HepG2 (cell line): ENCODE data around the gene TKTL2. TPM values are rescaled to one million over a fixed set of nuclear protein-coding genes. Genes with fewer than 3 reads are reported as not detected.

Experiments used
- ATF4 ChIP-seq, 2 experiments: fragments of 450-650 bp in 1 of 2; sonication (generic) in 1 of 2; formaldehyde crosslinking; IDR thresholded peaks; 2 replicates each; pipeline versions ENCODE4 v1.5.0 to v1.8.0; 2020 to 2022; ENCODE audit warnings: mild to moderate bottlenecking in 1 of 2, missing genetic modification reagents in 1 of 2
- EED ChIP-seq: sonication (generic); formaldehyde crosslinking; IDR thresholded peaks from 2 replicates; pipeline ENCODE4 v1.5.0; 2020; ENCODE audit warnings: mild to moderate bottlenecking, missing genetic modification reagents
- FOSL1 ChIP-seq: sonication (generic); formaldehyde crosslinking; IDR thresholded peaks from 2 replicates; pipeline ENCODE4 v1.9.0; 2021; ENCODE audit warnings: missing genetic modification reagents, borderline replicate concordance
- FOXP4 ChIP-seq: sonication (generic); formaldehyde crosslinking; IDR thresholded peaks from 2 replicates; pipeline ENCODE4 v1.4.0; 2020; ENCODE audit warnings: missing genetic modification reagents
- GZF1 ChIP-seq: sonication (generic); formaldehyde crosslinking; IDR thresholded peaks from 2 replicates; pipeline ENCODE4 v1.5.1; 2020; ENCODE audit warnings: mild to moderate bottlenecking, missing genetic modification reagents
- HDAC1 ChIP-seq: sonication (generic); formaldehyde crosslinking; IDR thresholded peaks from 2 replicates; pipeline ENCODE4 v1.5.1; 2020; ENCODE audit warnings: mild to moderate bottlenecking, missing genetic modification reagents
- HNF4G ChIP-seq, 2 experiments: sonication (generic) in 1 of 2; formaldehyde crosslinking in 1 of 2; IDR thresholded peaks; 2 replicates each; pipeline versions ENCODE4 v1.4.0 to v1.6.1; 2011 to 2020; ENCODE audit warnings: borderline replicate concordance in 2 of 2, low read depth in 2 of 2, mild to moderate bottlenecking in 2 of 2, low read length in 1 of 2, missing genetic modification reagents in 1 of 2, moderate library complexity in 1 of 2
- KDM5B ChIP-seq: sonication (generic); formaldehyde crosslinking; IDR thresholded peaks from 2 replicates; pipeline ENCODE4 v1.4.0; 2020; ENCODE audit warnings: missing genetic modification reagents, mild to moderate bottlenecking, borderline replicate concordance
- PHF20 ChIP-seq: sonication (generic); formaldehyde crosslinking; IDR thresholded peaks from 2 replicates; pipeline ENCODE4 v1.5.0; 2020; ENCODE audit warnings: mild to moderate bottlenecking, missing genetic modification reagents
- PHF5A ChIP-seq: IDR thresholded peaks from one replicate; pipeline ENCODE4 v1.6.1; 2018; ENCODE audit warnings: low read depth, missing genetic modification reagents; ENCODE audit not compliant: unreplicated experiment
- PTBP1 ChIP-seq: fragments of 200-400 bp; formaldehyde crosslinking; IDR thresholded peaks from 2 replicates; pipeline ENCODE4 v1.6.1; 2018; ENCODE audit warnings: low read length, low read depth; ENCODE audit not compliant: poor library complexity, severe bottlenecking
- RELA ChIP-seq: sonication (generic); formaldehyde crosslinking; IDR thresholded peaks from 2 replicates; pipeline ENCODE4 v1.4.0; 2020; ENCODE audit warnings: missing genetic modification reagents
- ZBTB3 ChIP-seq: sonication (generic); formaldehyde crosslinking; IDR thresholded peaks from 2 replicates; pipeline ENCODE4 v1.4.0; 2020; ENCODE audit warnings: low read depth, mild to moderate bottlenecking, moderate library complexity, missing genetic modification reagents, borderline replicate concordance
- ZFP36L2 ChIP-seq: sonication (generic); formaldehyde crosslinking; IDR thresholded peaks from 2 replicates; pipeline ENCODE4 v1.4.0; 2020; ENCODE audit warnings: missing genetic modification reagents
- ZFP90 ChIP-seq: sonication (generic); formaldehyde crosslinking; IDR thresholded peaks from 2 replicates; pipeline ENCODE4 v1.8.0; 2022; ENCODE audit warnings: missing genetic modification reagents, mild to moderate bottlenecking, inconsistent platforms, borderline replicate concordance
- ZMYM4 ChIP-seq: sonication (generic); formaldehyde crosslinking; IDR thresholded peaks from 2 replicates; pipeline ENCODE4 v1.8.1; 2023; ENCODE audit warnings: mild to moderate bottlenecking, missing genetic modification reagents
- ZNF10 ChIP-seq: sonication (generic); formaldehyde crosslinking; IDR thresholded peaks from 2 replicates; pipeline ENCODE4 v1.4.0; 2020; ENCODE audit warnings: mild to moderate bottlenecking, low read depth, missing genetic modification reagents, borderline replicate concordance
- ZNF543 ChIP-seq: sonication (generic); formaldehyde crosslinking; IDR thresholded peaks from 2 replicates; pipeline ENCODE4 v1.4.0; 2020; ENCODE audit warnings: mild to moderate bottlenecking, missing genetic modification reagents
- polyA plus RNA-seq, 8 experiments: library from polyadenylated mRNA; depleted of rRNA in 3 of 8; stranded (reverse) in 7 of 8; unstranded in 1 of 8; fragments of >200 nt; fragmentation: Illumina TruSeq in 4 of 8; extraction: Trizol in 4 of 8; gene quantifications; 2 replicates each; pipeline versions ENCODE4 v1.2.1 to v1.2.3, GENCODE V29; 2011 to 2016; ENCODE audit warnings: low read depth in 4 of 8, missing spikeins in 1 of 8, mixed read lengths in 1 of 8; ENCODE audit not compliant: insufficient read depth in 1 of 8
- total RNA-seq, 5 experiments: library from RNA; depleted of rRNA; stranded (reverse); fragments of >200 nt; fragmentation: Illumina TruSeq; extraction: Trizol; gene quantifications; 2 replicates each; pipeline ENCODE4 v1.2.3, GENCODE V29; 2016; ENCODE audit warnings: low read depth in 1 of 5
- TF ChIP-seq, protein P1 (sequence below): sonication (generic); formaldehyde crosslinking; IDR thresholded peaks from 2 replicates; pipeline ENCODE4 v1.5.0; 2020; ENCODE audit warnings: mild to moderate bottlenecking, missing genetic modification reagents
- TF ChIP-seq, protein P2 (sequence below): sonication (generic); formaldehyde crosslinking; IDR thresholded peaks from 2 replicates; pipeline ENCODE4 v1.9.0; 2021; ENCODE audit warnings: missing genetic modification reagents, borderline replicate concordance

Gene TKTL2
- total and polyA plus RNA-seq, 2 of the 13 experiments (the other 11 are each of a cell fraction or from before 2014, with no cell fraction given) = not detected

DNA sequence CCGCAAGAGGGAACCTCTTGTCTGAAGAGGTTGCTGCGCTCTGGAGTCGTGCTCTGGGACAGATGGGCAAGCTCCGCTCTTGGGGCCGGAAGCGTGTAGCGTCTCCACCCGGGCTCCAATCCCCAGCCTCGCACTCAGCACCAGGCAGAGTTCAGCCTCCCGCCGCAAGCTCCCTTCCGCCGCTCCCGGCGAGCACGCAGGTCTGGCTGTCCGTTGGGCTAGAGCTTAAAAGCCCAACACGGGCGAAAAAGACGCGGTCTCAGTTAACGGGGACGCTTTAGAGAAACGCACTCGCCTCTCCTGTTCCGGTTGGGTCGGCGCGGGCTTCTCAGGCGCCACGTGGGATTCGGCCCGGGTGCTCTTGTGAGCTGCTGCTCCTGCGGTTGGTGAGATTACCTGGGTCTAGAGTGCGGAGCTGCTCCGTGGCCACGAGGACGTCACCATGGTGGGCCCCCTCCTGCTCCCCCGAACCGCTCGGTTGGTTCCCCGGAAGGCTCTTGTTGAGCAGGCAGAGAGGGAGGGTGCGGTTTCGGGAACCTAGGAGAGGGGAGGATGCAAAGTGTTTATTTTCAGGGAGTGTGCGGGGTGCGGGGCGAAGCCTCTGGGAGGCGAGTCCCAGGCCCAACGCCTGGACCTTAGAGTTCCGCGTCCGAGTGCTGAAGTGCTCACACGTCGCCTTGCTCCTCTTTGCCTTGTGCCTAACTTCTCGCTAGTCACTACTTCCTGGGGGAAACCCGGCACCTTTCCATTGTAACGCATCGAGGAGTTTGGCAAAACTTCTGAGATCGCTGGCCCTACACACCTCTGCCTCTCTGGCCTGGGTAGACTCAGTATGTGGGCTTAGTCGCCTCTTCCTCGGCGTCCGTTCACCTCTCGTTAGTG is 21.0 kb upstream of the TKTL2 start, which contains the start of gene TMA16 (continued):
- TF ChIP-seq, protein P1, sequence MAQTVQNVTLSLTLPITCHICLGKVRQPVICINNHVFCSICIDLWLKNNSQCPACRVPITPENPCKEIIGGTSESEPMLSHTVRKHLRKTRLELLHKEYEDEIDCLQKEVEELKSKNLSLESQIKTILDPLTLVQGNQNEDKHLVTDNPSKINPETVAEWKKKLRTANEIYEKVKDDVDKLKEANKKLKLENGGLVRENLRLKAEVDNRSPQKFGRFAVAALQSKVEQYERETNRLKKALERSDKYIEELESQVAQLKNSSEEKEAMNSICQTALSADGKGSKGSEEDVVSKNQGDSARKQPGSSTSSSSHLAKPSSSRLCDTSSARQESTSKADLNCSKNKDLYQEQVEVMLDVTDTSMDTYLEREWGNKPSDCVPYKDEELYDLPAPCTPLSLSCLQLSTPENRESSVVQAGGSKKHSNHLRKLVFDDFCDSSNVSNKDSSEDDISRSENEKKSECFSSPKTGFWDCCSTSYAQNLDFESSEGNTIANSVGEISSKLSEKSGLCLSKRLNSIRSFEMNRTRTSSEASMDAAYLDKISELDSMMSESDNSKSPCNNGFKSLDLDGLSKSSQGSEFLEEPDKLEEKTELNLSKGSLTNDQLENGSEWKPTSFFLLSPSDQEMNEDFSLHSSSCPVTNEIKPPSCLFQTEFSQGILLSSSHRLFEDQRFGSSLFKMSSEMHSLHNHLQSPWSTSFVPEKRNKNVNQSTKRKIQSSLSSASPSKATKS (CRISPR knock-in tag) = peak; percentile 64; the same call in 1 of the 2 replicates
- TF ChIP-seq FOXP4 (CRISPR knock-in tag) (peak; percentile 74), KDM5B (peak; percentile 94; the same call in 1 of the 2 replicates), PHF20 (peak; percentile 94), ZNF10 (CRISPR knock-in tag) (no peak), PHF5A (peak; percentile 86), RELA (CRISPR knock-in tag) (peak; percentile 89; the same call in 1 of the 2 replicates), PTBP1 (peak; percentile 38), ZNF543 (CRISPR knock-in tag) (peak; percentile 96), EED (CRISPR knock-in tag) (peak; percentile 98), ZFP36L2 (CRISPR knock-in tag) (no peak; the same call in 1 of the 2 replicates), ZBTB3 (CRISPR knock-in tag) (0 out of 2 replicates have a peak, but pooled peaks have one; percentile 35), ATF4 (CRISPR knock-in tag; IDR thresholded peaks at IDR 0.05) (peak in 1 of 2 experiments; percentile 64; a peak in 2 of 4 replicates), ZFP90 (peak; percentile 94), HNF4G (IDR thresholded peaks at IDR 0.05; ENCODE audit: borderline replicate concordance, low read depth, low read length) (no peak; the same call in 1 of the 2 replicates), HNF4G (CRISPR knock-in tag; IDR thresholded peaks at IDR 0.05; ENCODE audit: borderline replicate concordance, low read depth) (peak; percentile 78), HDAC1 (peak; percentile 86), FOSL1 (no peak), GZF1 (CRISPR knock-in tag) (no peak), ZMYM4 (CRISPR knock-in tag) (peak; percentile 100)
- TF ChIP-seq, protein P2, sequence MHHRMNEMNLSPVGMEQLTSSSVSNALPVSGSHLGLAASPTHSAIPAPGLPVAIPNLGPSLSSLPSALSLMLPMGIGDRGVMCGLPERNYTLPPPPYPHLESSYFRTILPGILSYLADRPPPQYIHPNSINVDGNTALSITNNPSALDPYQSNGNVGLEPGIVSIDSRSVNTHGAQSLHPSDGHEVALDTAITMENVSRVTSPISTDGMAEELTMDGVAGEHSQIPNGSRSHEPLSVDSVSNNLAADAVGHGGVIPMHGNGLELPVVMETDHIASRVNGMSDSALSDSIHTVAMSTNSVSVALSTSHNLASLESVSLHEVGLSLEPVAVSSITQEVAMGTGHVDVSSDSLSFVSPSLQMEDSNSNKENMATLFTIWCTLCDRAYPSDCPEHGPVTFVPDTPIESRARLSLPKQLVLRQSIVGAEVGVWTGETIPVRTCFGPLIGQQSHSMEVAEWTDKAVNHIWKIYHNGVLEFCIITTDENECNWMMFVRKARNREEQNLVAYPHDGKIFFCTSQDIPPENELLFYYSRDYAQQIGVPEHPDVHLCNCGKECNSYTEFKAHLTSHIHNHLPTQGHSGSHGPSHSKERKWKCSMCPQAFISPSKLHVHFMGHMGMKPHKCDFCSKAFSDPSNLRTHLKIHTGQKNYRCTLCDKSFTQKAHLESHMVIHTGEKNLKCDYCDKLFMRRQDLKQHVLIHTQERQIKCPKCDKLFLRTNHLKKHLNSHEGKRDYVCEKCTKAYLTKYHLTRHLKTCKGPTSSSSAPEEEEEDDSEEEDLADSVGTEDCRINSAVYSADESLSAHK = peak; percentile 26; the same call in 1 of the 2 replicates
